ENCODE data around the gene TCN1. TPM values are rescaled to one million over a fixed set of nuclear protein-coding genes. Genes with fewer than 3 reads are reported as not detected.

Gene TCN1
- polyA plus RNA-seq, 6 donors from 2014 or later: not detected

- ATAC-seq (ENCODE audit: low read depth in 2 of 2) (no peak), DNase-seq (no peak)
- Mint-ChIP-seq H3K27ac (no peak overlapping the region), H3K4me1 (peaks cover 19 to 55% (median 28%) of the 10 kb centered on the region in 3 donors), H3K4me3 (peak overlapping the region in 2 of 8 donors; percentile 24 to 57), H3K36me3 (no peaks in the 10 kb centered on the region), H3K9me3 (peaks cover 0 to 1% (median 0%) of the 10 kb centered on the region in 7 donors), H3K27me3 (peaks cover 0 to 5% (median 0%) of the 10 kb centered on the region in 3 donors)
Observed at GRCh38 chr11:59813364-59813763, 52.9 kb downstream of the TCN1 start.

- peaks cover 0 to 5% (median 0%) of the 10 kb centered on the region in 3 donors for H3K27me3 Mint-ChIP-seq
- H3K9me3 Mint-ChIP-seq: peaks cover 0 to 1% (median 0%) of the 10 kb centered on the region in 7 donors
- H3K4me3 Mint-ChIP-seq: peak overlapping the region in 1 of 8 donors; percentile 43
- DNase-seq (no peak), ATAC-seq (ENCODE audit: low read depth in 2 of 2) (no peak)
- peaks cover 0 to 1% of the 10 kb centered on the region in 2 donors for H3K36me3 Mint-ChIP-seq
- H3K27ac Mint-ChIP-seq: no peak overlapping the region
- peaks cover 19 to 48% (median 28%) of the 10 kb centered on the region in 3 donors for H3K4me1 Mint-ChIP-seq
Observed at GRCh38 chr11:59812220-59812619, 54.1 kb downstream of the TCN1 start.

- peaks cover 8 to 12% of the 10 kb centered on the region in 2 donors for H3K36me3 Mint-ChIP-seq
- H3K27me3 Mint-ChIP-seq: peaks cover 0 to 5% (median 0%) of the 10 kb centered on the region in 3 donors
- peaks cover 0 to 1% (median 0%) of the 10 kb centered on the region in 7 donors for H3K9me3 Mint-ChIP-seq
- H3K4me3 Mint-ChIP-seq: peak overlapping the region; percentile 88 to 96 (median 92)
- H3K27ac Mint-ChIP-seq: peak overlapping the region; percentile 85 to 95 (median 92)
- DNase-seq (no peak), ATAC-seq (ENCODE audit: low read depth in 2 of 2) (no peak)
- H3K4me1 Mint-ChIP-seq: peaks cover 11 to 37% (median 18%) of the 10 kb centered on the region in 3 donors
Observed at GRCh38 chr11:59810911-59811259, 55.4 kb downstream of the TCN1 start.

DNA sequence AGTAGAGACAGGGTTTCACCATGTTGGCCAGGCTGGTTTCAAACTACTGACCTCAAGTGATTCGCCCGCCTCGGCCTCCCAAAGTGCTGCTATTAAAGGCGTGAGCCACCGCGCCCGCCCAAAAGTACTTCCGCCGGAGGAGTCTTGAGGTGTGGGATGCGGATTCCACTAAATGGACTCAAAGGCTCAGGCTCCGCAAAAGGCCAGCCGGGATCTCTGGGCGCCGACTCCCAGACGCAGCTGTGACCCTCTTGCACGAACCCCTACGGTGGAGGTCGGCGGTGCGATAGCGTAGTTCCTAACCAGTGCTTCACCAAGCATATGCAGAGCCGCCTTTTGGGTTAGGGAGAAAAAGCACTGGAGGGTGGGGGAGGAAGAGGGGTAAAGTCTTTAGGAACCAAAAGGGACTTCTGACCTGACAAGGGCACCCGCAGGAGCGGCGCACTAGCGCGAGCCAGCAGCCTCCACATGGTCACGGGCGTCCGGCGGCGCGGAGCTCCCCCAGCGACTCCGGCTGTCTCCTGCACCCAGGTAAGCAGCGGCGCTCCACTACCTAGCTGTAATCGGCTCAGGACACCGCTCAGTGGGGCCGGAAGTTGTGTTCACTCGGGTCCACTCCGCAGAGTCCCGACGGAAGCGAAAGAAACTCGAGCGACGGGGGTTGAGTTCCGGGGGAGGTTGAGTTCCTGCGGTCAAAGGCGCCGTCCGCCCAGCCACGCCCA lies 55.9 kb downstream of the TCN1 start, which contains the start of gene MRPL16:
TSS of gene MRPL16 (minus strand) at position 590 of the 722 bp plus-strand sequence. CDS start at position 470, 120 bp downstream.
- Mint-ChIP-seq H3K36me3 (peaks cover 8 to 12% of the 10 kb centered on the region in 2 donors), H3K9me3 (peaks cover 0 to 1% (median 0%) of the 10 kb centered on the region in 7 donors), H3K27me3 (peaks cover 0 to 5% (median 0%) of the 10 kb centered on the region in 3 donors), H3K4me3 (peak within 1 kb of the TSS; percentile 88 to 96 (median 92)), H3K27ac (peak within 1 kb of the TSS; percentile 85 to 95 (median 92)), H3K4me1 (peaks cover 11 to 37% (median 18%) of the 10 kb centered on the region in 3 donors)
- ATAC-seq (ENCODE audit: low read depth in 2 of 2) (peak; percentile 98 to 99), DNase-seq (peak; percentile 83)

GRCh38 chr11:59807047-59807610 lies 59.2 kb downstream of the TCN1 start:
- Mint-ChIP-seq H3K27ac (peak overlapping the region in 3 of 6 donors; percentile 68 to 87 (median 85)), H3K4me1 (peaks cover 8 to 28% (median 13%) of the 10 kb centered on the region in 3 donors), H3K27me3 (no peaks in the 10 kb centered on the region), H3K36me3 (peaks cover 8 to 12% of the 10 kb centered on the region in 2 donors), H3K9me3 (peaks cover 0 to 1% (median 0%) of the 10 kb centered on the region in 7 donors), H3K4me3 (peak overlapping the region in 1 of 8 donors; percentile 92)
- no peak for DNase-seq
- ATAC-seq (ENCODE audit: low read depth in 2 of 2): no peak

DNA sequence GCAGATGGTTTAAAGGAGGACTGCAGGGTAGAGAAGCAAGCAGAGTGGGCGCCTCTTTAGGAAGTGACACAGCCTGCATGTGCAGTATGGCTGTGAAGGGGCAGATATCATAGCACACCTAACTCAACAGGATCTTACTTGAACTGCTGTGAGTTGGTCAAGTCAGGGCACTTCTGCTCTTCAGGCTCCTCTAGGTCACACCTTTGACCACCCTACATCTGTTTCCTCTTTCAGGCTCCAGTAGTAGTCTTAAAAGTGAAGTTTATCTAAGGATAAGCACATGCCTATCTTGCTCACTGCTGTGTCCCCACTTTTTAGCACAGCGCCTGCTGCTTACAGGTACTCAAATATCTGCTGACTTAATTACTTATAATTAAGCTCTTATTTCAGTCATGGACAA lies 62.2 kb downstream of the TCN1 start:
- no peak for DNase-seq
- H3K27me3 Mint-ChIP-seq: no peaks in the 10 kb centered on the region
- no peak overlapping the region for H3K27ac Mint-ChIP-seq
- H3K9me3 Mint-ChIP-seq: no peaks in the 10 kb centered on the region
- H3K4me1 Mint-ChIP-seq: peaks cover 0 to 3% (median 0%) of the 10 kb centered on the region in 3 donors
- H3K4me3 Mint-ChIP-seq: no peak overlapping the region
- peaks cover 11 to 12% of the 10 kb centered on the region in 2 donors for H3K36me3 Mint-ChIP-seq
- no peak for ATAC-seq (ENCODE audit: low read depth in 2 of 2)

Other genes starting within 250 kb of the TCN1 start
- gene PATL1, start 197.4 kb downstream of the TCN1 start, polyA plus RNA-seq (ENCODE audit: low read depth in 6 of 6): 10 to 100 TPM in 1 of 6 donors, 1 to 10 TPM in 5; 3.3 to 11.9 (median 6.2) TPM
- not detected for gene OR10V1, start 152.6 kb downstream of the TCN1 start, polyA plus RNA-seq (ENCODE audit: low read depth in 6 of 6)
- gene STX3, start 111.1 kb downstream of the TCN1 start, polyA plus RNA-seq (ENCODE audit: low read depth in 6 of 6): 1 to 10 TPM; 3.8 to 7.2 (median 5.7) TPM
- gene MRPL16, start 55.7 kb downstream of the TCN1 start, polyA plus RNA-seq (ENCODE audit: low read depth in 6 of 6): 10 to 100 TPM; 61.8 to 95.9 (median 84.3) TPM
- not detected for gene CBLIF, start 21.0 kb downstream of the TCN1 start, polyA plus RNA-seq (ENCODE audit: low read depth in 6 of 6)
- not detected for gene OOSP3, start 12.3 kb upstream of the TCN1 start, polyA plus RNA-seq (ENCODE audit: low read depth in 6 of 6)
- gene OOSP1, start 71.9 kb upstream of the TCN1 start, polyA plus RNA-seq (ENCODE audit: low read depth in 6 of 6): not detected
- not detected for gene OOSP4A, start 97.5 kb upstream of the TCN1 start, polyA plus RNA-seq (ENCODE audit: low read depth in 6 of 6)
- gene OOSP4B, start 150.7 kb upstream of the TCN1 start, polyA plus RNA-seq (ENCODE audit: low read depth in 6 of 6): not detected
- not detected for gene OOSP2, start 173.9 kb upstream of the TCN1 start, polyA plus RNA-seq (ENCODE audit: low read depth in 6 of 6)
- under 1 TPM in 1 of 6 donors, not detected in 5; 0.57 TPM for gene MS4A3, start 190.2 kb upstream of the TCN1 start, polyA plus RNA-seq (ENCODE audit: low read depth in 6 of 6)
- gene MS4A2, start 222.2 kb upstream of the TCN1 start, polyA plus RNA-seq (ENCODE audit: low read depth in 6 of 6): not detected